Measurements from ENCODE around the gene MMP14. TPM values are rescaled to one million over a fixed set of nuclear protein-coding genes. Genes with fewer than 3 reads are reported as not detected.
"Not testable (repeated sequence)": the region's sequence is repeated elsewhere in the genome, so short reads cannot be mapped to it uniquely, and the experiment has no call there.

MMP14 gene
- total and polyA plus RNA-seq, 4 donors, result 29.8 to 250 (median 153) TPM

- 39 to 42% methylated on average over 5 of the region's 5 CpGs for WGBS, 2 donors
- intact Hi-C loops (cut with DNase I), result no loop called here
- Histone ChIP-seq H3K4me3 (ENCODE audit: low read length in 2 of 2) (no peak overlapping the region), H3K4me1 (ENCODE audit: control insufficient read depth in 1 of 2, insufficient read depth in 2 of 2, low read length in 2 of 2) (no peaks in the 10 kb centered on the region), H3K27ac (ENCODE audit: low read depth in 1 of 2, low read length in 2 of 2) (no peak overlapping the region), H3K9me3 (ENCODE audit: control insufficient read depth, low read length) (no peaks in the 10 kb centered on the region), H3K36me3 (ENCODE audit: control insufficient read depth in 1 of 2, insufficient read depth in 2 of 2, low read length in 1 of 2) (no peaks in the 10 kb centered on the region), H3K27me3 (ENCODE audit: control insufficient read depth in 1 of 2, insufficient read depth in 2 of 2, low read length in 1 of 2) (no peaks in the 10 kb centered on the region)
- ATAC-seq (ENCODE audit: low FRiP score) (no peak), DNase-seq (no peak)
Observed at GRCh38 chr14:22797017-22797917, 39.1 kb upstream of the MMP14 start.

- H3K4me3 ChIP-seq (ENCODE audit: low read length in 2 of 2), result no peak overlapping the region
- DNase-seq (no peak), ATAC-seq (ENCODE audit: low FRiP score) (no peak)
- H3K9me3 ChIP-seq (ENCODE audit: control insufficient read depth, low read length), result no peaks in the 10 kb centered on the region
- intact Hi-C loops (cut with DNase I), result no loop called here
- H3K27ac ChIP-seq (ENCODE audit: low read depth in 1 of 2, low read length in 2 of 2), result no peak overlapping the region
- H3K27me3 ChIP-seq (ENCODE audit: control insufficient read depth in 1 of 2, insufficient read depth in 2 of 2, low read length in 1 of 2), result no peaks in the 10 kb centered on the region
- WGBS, 2 donors, result 57 to 61% methylated on average over 2 of the region's 2 CpGs
- no peaks in the 10 kb centered on the region for H3K4me1 ChIP-seq (ENCODE audit: control insufficient read depth in 1 of 2, insufficient read depth in 2 of 2, low read length in 2 of 2)
- no peaks in the 10 kb centered on the region for H3K36me3 ChIP-seq (ENCODE audit: control insufficient read depth in 1 of 2, insufficient read depth in 2 of 2, low read length in 1 of 2)
Observed at GRCh38 chr14:22798528-22798927, 37.9 kb upstream of the MMP14 start.

DNA sequence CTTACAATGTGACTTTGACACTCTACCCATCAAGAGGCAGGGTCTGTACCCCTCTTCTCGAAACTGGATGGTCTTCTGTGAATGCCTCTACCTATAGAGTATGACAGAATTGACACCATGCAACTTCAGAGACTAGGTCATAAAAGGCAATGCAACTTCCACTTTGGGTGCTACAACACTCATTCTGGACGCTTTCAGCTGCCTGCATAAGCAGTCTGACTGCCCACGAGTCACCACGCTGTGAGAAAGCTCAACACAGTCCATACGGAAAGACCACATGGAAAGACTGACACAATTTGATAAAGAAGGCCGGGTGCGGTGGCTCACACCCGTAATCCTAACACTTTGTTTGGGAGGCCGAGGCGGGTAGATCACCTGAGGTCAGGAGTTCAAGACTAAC lies 36.0 kb upstream of the MMP14 start:
- no peaks in the 10 kb centered on the region for H3K36me3 ChIP-seq (ENCODE audit: control insufficient read depth in 1 of 2, insufficient read depth in 2 of 2, low read length in 1 of 2)
- H3K4me1 ChIP-seq (ENCODE audit: control insufficient read depth in 1 of 2, insufficient read depth in 2 of 2, low read length in 2 of 2), result no peaks in the 10 kb centered on the region
- WGBS, 2 donors, result 80 to 91% methylated on average over 10 of the region's 10 CpGs
- H3K9me3 ChIP-seq (ENCODE audit: control insufficient read depth, low read length), result no peaks in the 10 kb centered on the region
- intact Hi-C loops (cut with DNase I), result no loop called here
- ATAC-seq (ENCODE audit: low FRiP score) (no peak), DNase-seq (no peak)
- no peak overlapping the region for H3K27ac ChIP-seq (ENCODE audit: low read depth in 1 of 2, low read length in 2 of 2)
- H3K27me3 ChIP-seq (ENCODE audit: control insufficient read depth in 1 of 2, insufficient read depth in 2 of 2, low read length in 1 of 2), result no peaks in the 10 kb centered on the region
- no peak overlapping the region for H3K4me3 ChIP-seq (ENCODE audit: low read length in 2 of 2)

DNA sequence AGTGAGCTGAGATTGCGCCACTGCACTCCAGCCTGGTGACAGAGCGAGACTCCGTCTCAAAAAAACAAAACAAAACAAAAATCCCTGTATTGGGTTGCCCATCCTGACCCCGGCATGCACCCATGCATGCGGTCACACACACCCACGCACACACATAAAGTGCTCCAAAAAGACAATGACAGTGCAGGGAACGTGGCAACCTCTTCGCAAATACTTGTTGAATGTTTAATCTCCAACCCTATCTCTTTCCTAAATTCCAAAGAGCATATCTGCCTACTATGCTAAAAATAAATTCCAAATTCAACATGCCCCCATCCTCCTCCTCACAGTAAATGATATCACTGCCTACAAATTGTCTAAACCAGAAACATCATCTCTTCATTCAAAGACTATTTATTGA lies 34.7 kb upstream of the MMP14 start:
- Histone ChIP-seq H3K9me3 (ENCODE audit: control insufficient read depth, low read length) (no peaks in the 10 kb centered on the region), H3K27ac (ENCODE audit: low read depth in 1 of 2, low read length in 2 of 2) (no peak overlapping the region), H3K27me3 (ENCODE audit: control insufficient read depth in 1 of 2, insufficient read depth in 2 of 2, low read length in 1 of 2) (no peaks in the 10 kb centered on the region), H3K4me1 (ENCODE audit: control insufficient read depth in 1 of 2, insufficient read depth in 2 of 2, low read length in 2 of 2) (no peaks in the 10 kb centered on the region), H3K36me3 (ENCODE audit: control insufficient read depth in 1 of 2, insufficient read depth in 2 of 2, low read length in 1 of 2) (no peaks in the 10 kb centered on the region), H3K4me3 (ENCODE audit: low read length in 2 of 2) (no peak overlapping the region)
- no peak for ATAC-seq (ENCODE audit: low FRiP score)
- no peak for DNase-seq
- 72 to 84% methylated on average over 8 of the region's 8 CpGs for WGBS, 2 donors
- intact Hi-C loops (cut with DNase I), result no loop called here

DNA sequence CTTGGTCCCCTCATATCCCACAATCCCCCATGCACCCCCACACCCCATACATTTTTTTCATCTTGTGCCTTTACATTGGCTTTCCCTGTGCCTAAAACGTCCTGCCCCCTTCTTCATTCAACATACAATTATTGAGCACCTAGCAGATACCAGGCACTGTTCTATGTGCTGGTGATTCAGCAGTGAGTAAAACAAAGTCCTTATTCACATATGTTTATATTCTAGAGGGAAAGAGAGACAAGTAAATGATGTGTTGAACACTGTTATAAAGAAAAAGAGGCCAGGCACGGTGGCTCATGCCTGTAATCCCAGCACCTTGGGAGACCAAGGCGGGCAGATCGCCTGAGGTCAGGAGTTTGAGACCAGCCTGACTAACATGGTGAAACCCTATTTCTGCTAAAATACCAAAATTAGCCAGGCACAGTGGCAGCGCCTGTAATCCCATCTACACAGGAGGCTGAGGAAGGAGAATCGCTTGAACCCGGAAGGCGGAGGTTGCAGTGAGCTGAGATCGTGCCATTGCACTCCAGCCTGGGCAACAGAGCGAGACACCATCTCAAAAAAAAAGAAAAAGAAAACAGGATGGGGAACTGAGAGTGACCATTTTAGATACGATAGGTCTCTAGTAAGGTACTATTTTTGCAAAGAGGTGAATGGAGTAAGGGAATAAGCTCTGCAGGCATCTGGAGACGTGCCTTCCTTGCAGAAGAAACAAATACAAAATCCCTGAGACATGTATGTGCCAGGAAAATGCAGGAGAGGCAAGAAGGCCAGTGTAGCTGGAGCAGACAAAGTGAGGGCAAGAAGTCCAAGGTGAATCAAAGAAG lies 33.3 kb upstream of the MMP14 start:
- H3K27me3 ChIP-seq (ENCODE audit: control insufficient read depth in 1 of 2, insufficient read depth in 2 of 2, low read length in 1 of 2), result no peaks in the 10 kb centered on the region
- ATAC-seq (ENCODE audit: low FRiP score) (no peak), DNase-seq (no peak)
- H3K4me3 ChIP-seq (ENCODE audit: low read length in 2 of 2), result no peak overlapping the region
- H3K9me3 ChIP-seq (ENCODE audit: control insufficient read depth, low read length), result no peaks in the 10 kb centered on the region
- no peak overlapping the region for H3K27ac ChIP-seq (ENCODE audit: low read depth in 1 of 2, low read length in 2 of 2)
- 83 to 87% methylated on average over 12 of the region's 12 CpGs for WGBS, 2 donors
- H3K36me3 ChIP-seq (ENCODE audit: control insufficient read depth in 1 of 2, insufficient read depth in 2 of 2, low read length in 1 of 2), result no peaks in the 10 kb centered on the region
- no peaks in the 10 kb centered on the region for H3K4me1 ChIP-seq (ENCODE audit: control insufficient read depth in 1 of 2, insufficient read depth in 2 of 2, low read length in 2 of 2)
- intact Hi-C loops (cut with DNase I), result no loop called here

DNA sequence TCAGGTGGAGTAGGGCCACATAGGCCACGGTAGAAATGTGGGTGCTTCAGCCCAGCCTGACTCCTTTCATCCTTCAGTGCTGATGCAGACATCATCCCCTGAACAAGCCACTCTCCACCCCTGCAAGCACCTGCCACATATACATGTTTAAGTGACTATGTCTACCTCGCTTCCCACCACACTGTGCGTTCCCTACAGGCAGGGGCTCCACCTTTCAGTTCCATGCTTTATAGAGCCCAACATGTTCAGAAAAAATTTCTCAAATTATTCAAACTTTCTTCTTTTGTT lies 32.8 kb upstream of the MMP14 start:
- no peaks in the 10 kb centered on the region for H3K36me3 ChIP-seq (ENCODE audit: control insufficient read depth in 1 of 2, insufficient read depth in 2 of 2, low read length in 1 of 2)
- DNase-seq (no peak), ATAC-seq (ENCODE audit: low FRiP score) (no peak)
- no peaks in the 10 kb centered on the region for H3K27me3 ChIP-seq (ENCODE audit: control insufficient read depth in 1 of 2, insufficient read depth in 2 of 2, low read length in 1 of 2)
- 84 to 92% methylated on average over 3 of the region's 3 CpGs for WGBS, 2 donors
- intact Hi-C loops (cut with DNase I), result no loop called here
- H3K4me3 ChIP-seq (ENCODE audit: low read length in 2 of 2), result no peak overlapping the region
- no peak overlapping the region for H3K27ac ChIP-seq (ENCODE audit: low read depth in 1 of 2, low read length in 2 of 2)
- H3K4me1 ChIP-seq (ENCODE audit: control insufficient read depth in 1 of 2, insufficient read depth in 2 of 2, low read length in 2 of 2), result no peaks in the 10 kb centered on the region
- H3K9me3 ChIP-seq (ENCODE audit: control insufficient read depth, low read length), result no peaks in the 10 kb centered on the region

- H3K27ac ChIP-seq (ENCODE audit: low read depth in 1 of 2, low read length in 2 of 2); ATAC-seq (ENCODE audit: low FRiP score); H3K9me3 ChIP-seq (ENCODE audit: control insufficient read depth, low read length); DNase-seq; H3K4me1 ChIP-seq (ENCODE audit: control insufficient read depth in 1 of 2, insufficient read depth in 2 of 2, low read length in 2 of 2); H3K27me3 ChIP-seq (ENCODE audit: control insufficient read depth in 1 of 2, insufficient read depth in 2 of 2, low read length in 1 of 2); intact Hi-C loops (cut with DNase I); H3K36me3 ChIP-seq (ENCODE audit: control insufficient read depth in 1 of 2, insufficient read depth in 2 of 2, low read length in 1 of 2); H3K4me3 ChIP-seq (ENCODE audit: low read length in 2 of 2): not testable (repeated sequence)
- WGBS, 2 donors, result 83 to 96% methylated on average over 4 of the region's 4 CpGs
Observed at GRCh38 chr14:22805235-22805634, 31.1 kb upstream of the MMP14 start.

GRCh38 chr14:22807432-22808087 lies 28.8 kb upstream of the MMP14 start:
- intact Hi-C loops (cut with DNase I), result no loop called here
- Histone ChIP-seq H3K9me3 (ENCODE audit: control insufficient read depth, low read length) (no peaks in the 10 kb centered on the region), H3K4me1 (ENCODE audit: control insufficient read depth in 1 of 2, insufficient read depth in 2 of 2, low read length in 2 of 2) (peaks cover 0 to 1% of the 10 kb centered on the region in 2 donors), H3K4me3 (ENCODE audit: low read length in 2 of 2) (no peak overlapping the region), H3K27me3 (ENCODE audit: control insufficient read depth in 1 of 2, insufficient read depth in 2 of 2, low read length in 1 of 2) (no peaks in the 10 kb centered on the region), H3K36me3 (ENCODE audit: control insufficient read depth in 1 of 2, insufficient read depth in 2 of 2, low read length in 1 of 2) (no peaks in the 10 kb centered on the region), H3K27ac (ENCODE audit: low read depth in 1 of 2, low read length in 2 of 2) (no peak overlapping the region)
- DNase-seq, result no peak
- WGBS, 2 donors, result 77 to 81% methylated on average over 13 of the region's 13 CpGs
- ATAC-seq (ENCODE audit: low FRiP score), result no peak
